Activated B cell treated with CpG ODN at 0.5 μM for 24 hours (primary cell): ENCODE data around the gene SRP14. TPM values are rescaled to one million over a fixed set of nuclear protein-coding genes. Genes with fewer than 3 reads are reported as not detected.

Experiments
- ATAC-seq: fragments of 200-7000 bp; cut with Tn5 transposase; one replicate; pipeline ENCODE4 v1.10.0; 2021; ENCODE audit warnings: low read depth, mild to moderate bottlenecking, moderate library complexity
- CTCF ChIA-PET: fragments of 350-600 bp; sonication (Branson Sonifier 250); formaldehyde crosslinking; loops from one replicate; lab custom pipeline; 2021; ENCODE audit warnings: antibody characterized with exemption; lab: Charles Lee
- POLR2A ChIA-PET: fragments of 350-600 bp; sonication (Branson Sonifier 250); formaldehyde crosslinking; loops from one replicate; lab custom pipeline; 2021; ENCODE audit warnings: antibody characterized with exemption; lab: Charles Lee
- DNase-seq: peaks from one replicate; pipeline ENCODE4 v3.0.0; 2022
- H3K27ac Mint-ChIP-seq: one replicate; pipeline ENCODE4 v1.8.0; 2020; ENCODE audit warnings: mixed read lengths
- H3K27me3 Mint-ChIP-seq: one replicate; pipeline ENCODE4 v1.8.0; 2021; ENCODE audit warnings: mixed read lengths
- H3K36me3 Mint-ChIP-seq: one replicate; pipeline ENCODE4 v1.8.0; 2021; ENCODE audit warnings: low read depth, mixed read lengths
- H3K4me1 Mint-ChIP-seq: one replicate; pipeline ENCODE4 v1.8.0; 2021; ENCODE audit warnings: mixed read lengths
- H3K4me3 Mint-ChIP-seq: one replicate; pipeline ENCODE4 v1.8.0; 2020; ENCODE audit warnings: mild to moderate bottlenecking, mixed read lengths
- H3K9me3 Mint-ChIP-seq: one replicate; pipeline ENCODE4 v1.8.0; 2020; ENCODE audit warnings: mixed read lengths
- CTCF ChIP-seq: fragments of 200-600 bp; IDR thresholded peaks from one replicate; pipeline ENCODE4 v1.8.0; 2022; ENCODE audit warnings: antibody characterized with exemption, mild to moderate bottlenecking
- intact Hi-C: fragments of 100-400 bp; cut with micrococcal nuclease; formaldehyde crosslinking; loops from one replicate; pipeline ENCODE4 v1.15.1; 2024
- total RNA-seq: library from RNA; stranded (reverse); gene quantifications from 2 replicates; pipeline ENCODE4 v1.2.3, GENCODE V29; 2022

SRP14 gene
- total RNA-seq, 1 donor from 2014 or later: 183 TPM

GRCh38 chr15:40067921-40068624 lies 29.1 kb upstream of the SRP14 start:
- ATAC-seq (no peak), DNase-seq (no peak)
- no peak for TF ChIP-seq CTCF
- H3K27ac Mint-ChIP-seq: no peak overlapping the region
- ChIA-PET CTCF (interaction anchor here (2.2 kb wide), 1 partner anchor 22 kb away, joined by 7 read pairs; no protein-coding TSS in a partner anchor), POLR2A (interaction anchor here (0.7 to 14.3 kb wide), 5 partner anchors 11 to 167 kb away, joined by 3 to 472 read pairs (median 31); partner anchors contain the start of gene BMF)
- no peaks in the 10 kb centered on the region for H3K9me3 Mint-ChIP-seq
- H3K36me3 Mint-ChIP-seq: no peaks in the 10 kb centered on the region
- H3K4me3 Mint-ChIP-seq: no peak overlapping the region
- H3K4me1 Mint-ChIP-seq: peaks cover 54% of the 10 kb centered on the region
- intact Hi-C loops: no loop called here
- H3K27me3 Mint-ChIP-seq: no peaks in the 10 kb centered on the region

- H3K4me1 Mint-ChIP-seq: peaks cover 48% of the 10 kb centered on the region
- H3K27me3 Mint-ChIP-seq: no peaks in the 10 kb centered on the region
- DNase-seq (no peak), ATAC-seq (no peak)
- CTCF ChIA-PET: interaction anchor here (1.2 to 2.0 kb wide), 2 partner anchors 21 to 38 kb away, joined by 3 to 6 read pairs; no protein-coding TSS in a partner anchor
- no peaks in the 10 kb centered on the region for H3K9me3 Mint-ChIP-seq
- intact Hi-C loops: no loop called here
- POLR2A ChIA-PET: interaction anchor here (1.0 to 14.3 kb wide), 4 partner anchors 11 to 49 kb away, joined by 3 to 472 read pairs (median 18); partner anchors contain the start of gene BMF
- TF ChIP-seq CTCF: no peak
- H3K4me3 Mint-ChIP-seq: no peak overlapping the region
- no peaks in the 10 kb centered on the region for H3K36me3 Mint-ChIP-seq
- H3K27ac Mint-ChIP-seq: peak overlapping the region; percentile 30
Measured at GRCh38 chr15:40066589-40066988, 27.6 kb upstream of the SRP14 start.

GRCh38 chr15:40065166-40065565 lies 26.2 kb upstream of the SRP14 start:
- H3K36me3 Mint-ChIP-seq: peaks cover 4% of the 10 kb centered on the region
- H3K9me3 Mint-ChIP-seq: no peaks in the 10 kb centered on the region
- intact Hi-C loops: no loop called here
- DNase-seq (no peak), ATAC-seq (no peak)
- no peak overlapping the region for H3K4me3 Mint-ChIP-seq
- no peak for TF ChIP-seq CTCF
- ChIA-PET POLR2A (interaction anchor here (2.2 to 14.3 kb wide), 2 partner anchors 17 to 35 kb away, joined by 23 to 472 read pairs; partner anchors contain the start of gene BMF), CTCF (no interaction called here)
- H3K4me1 Mint-ChIP-seq: peaks cover 46% of the 10 kb centered on the region
- H3K27me3 Mint-ChIP-seq: no peaks in the 10 kb centered on the region
- H3K27ac Mint-ChIP-seq: peak overlapping the region; percentile 82

- peak; percentile 48 for ATAC-seq
Measured at GRCh38 chr15:40064231-40064894, 25.4 kb upstream of the SRP14 start.

More at GRCh38 chr15:40064231-40064894, 25.4 kb upstream of the SRP14 start:
- no peaks in the 10 kb centered on the region for H3K27me3 Mint-ChIP-seq
- peaks cover 39% of the 10 kb centered on the region for H3K4me1 Mint-ChIP-seq
- H3K36me3 Mint-ChIP-seq: peaks cover 5% of the 10 kb centered on the region
- H3K27ac Mint-ChIP-seq: peak overlapping the region; percentile 82
- CTCF ChIA-PET: interaction anchor here (1.0 to 3.5 kb wide), 3 partner anchors 17 to 40 kb away, joined by 3 to 13 read pairs (median 4); no protein-coding TSS in a partner anchor
- no peaks in the 10 kb centered on the region for H3K9me3 Mint-ChIP-seq
- POLR2A ChIA-PET: interaction anchor here (0.5 to 14.3 kb wide), 7 partner anchors 9 to 35 kb away, joined by 3 to 472 read pairs (median 7); partner anchors contain the start of gene BMF
- intact Hi-C loops: loop anchor here (1.0 kb wide), 3 partner anchors 10 to 41 kb away; no protein-coding TSS in a partner anchor
- H3K4me3 Mint-ChIP-seq: peak overlapping the region; percentile 5
- no peak for TF ChIP-seq CTCF
- DNase-seq: no peak
